K562 (cell line): ENCODE data around the gene NISCH. TPM values are rescaled to one million over a fixed set of nuclear protein-coding genes. Genes with fewer than 3 reads are reported as not detected.

ENCODE experiments used
- CREM ChIP-seq: IDR thresholded peaks from 2 replicates; pipeline ENCODE4 v1.6.1; 2014; ENCODE audit warnings: antibody characterized with exemption, low read depth
- EP300 ChIP-seq: IDR thresholded peaks from 2 replicates; pipeline ENCODE4 v1.6.1; 2012; ENCODE audit warnings: low read length, improper control_type of control experiment
- GTF2A2 ChIP-seq: IDR thresholded peaks from 2 replicates; pipeline ENCODE4 v1.6.1; 2016; ENCODE audit warnings: mild to moderate bottlenecking, missing genetic modification characterization, missing compliant biosample characterization
- KLF13 ChIP-seq: fragments of 450-650 bp; IDR thresholded peaks from 2 replicates; pipeline ENCODE4 v1.6.1; 2016; ENCODE audit warnings: missing genetic modification characterization, low read depth, mild to moderate bottlenecking, missing compliant biosample characterization, moderate library complexity, borderline replicate concordance
- MXI1 ChIP-seq: IDR thresholded peaks from 2 replicates; pipeline ENCODE4 v1.6.1; 2011; ENCODE audit warnings: low read depth, mild to moderate bottlenecking, improper control_type of control experiment, low read length
- MYC ChIP-seq, 2 experiments: fragments of 250-450 bp in 1 of 2; sonication (Bioruptor Pico) in 1 of 2; IDR thresholded peaks; 2 replicates each; pipeline versions ENCODE4 v1.5.1 to v1.6.1; 2012 to 2021; ENCODE audit warnings: low read depth in 2 of 2, borderline replicate concordance in 1 of 2, improper control_type of control experiment in 1 of 2, low read length in 1 of 2, mild to moderate bottlenecking in 1 of 2, moderate library complexity in 1 of 2
- NFIC ChIP-seq: fragments of 450-650 bp; IDR thresholded peaks from 2 replicates; pipeline ENCODE4 v1.6.1; 2017; ENCODE audit warnings: mild to moderate bottlenecking, inconsistent platforms
- OTX1 ChIP-seq: fragments of 450-650 bp; formaldehyde crosslinking; IDR thresholded peaks from 2 replicates; pipeline ENCODE4 v1.4.0; 2022; ENCODE audit warnings: mild to moderate bottlenecking
- PCBP1 ChIP-seq: fragments of 200-400 bp; formaldehyde crosslinking; IDR thresholded peaks from 2 replicates; pipeline ENCODE4 v1.6.1; 2018; ENCODE audit warnings: mild to moderate bottlenecking, low read depth, low read length; ENCODE audit not compliant: poor library complexity, severe bottlenecking
- PHF20 ChIP-seq: fragments of 450-650 bp; IDR thresholded peaks from 2 replicates; pipeline ENCODE4 v1.6.1; 2018; ENCODE audit not compliant: partially characterized antibody
- TSC22D4 ChIP-seq: fragments of 450-650 bp; IDR thresholded peaks from 2 replicates; pipeline ENCODE4 v1.6.1; 2016; ENCODE audit warnings: missing genetic modification characterization, missing biosample characterization, control low read depth
- ZNF217 ChIP-seq: sonication (generic); formaldehyde crosslinking; IDR thresholded peaks from 2 replicates; pipeline ENCODE4 v1.8.0; 2022; ENCODE audit warnings: mild to moderate bottlenecking, missing genetic modification reagents
- polyA plus RNA-seq, 8 experiments: library from polyadenylated mRNA; depleted of rRNA in 4 of 8; stranded (reverse) in 5 of 8; unstranded in 3 of 8; fragments of >200 nt; fragmentation: Nextera tagmentation in 2 of 8; fragmentation: Illumina TruSeq in 1 of 8; extraction: Ambion mirVana in 2 of 8; extraction: Trizol in 1 of 8; gene quantifications; 2 replicates each; pipeline versions ENCODE4 v1.2.1 to v1.2.3, GENCODE V29; 2011 to 2014; ENCODE audit warnings: inconsistent platforms in 1 of 8, missing spikeins in 1 of 8
- total RNA-seq, 7 experiments: library from RNA; depleted of rRNA in 6 of 7; stranded (reverse); fragments of >200 nt in 6 of 7; fragmentation: Illumina TruSeq in 2 of 7; extraction: Trizol in 2 of 7; gene quantifications; 2 replicates each; pipeline versions ENCODE4 v1.2.1 to v1.2.3, GENCODE V29; 2011 to 2021; ENCODE audit warnings: low replicate concordance in 1 of 7
- TF ChIP-seq, protein P1 (sequence below): sonication (generic); formaldehyde crosslinking; IDR thresholded peaks from 2 replicates; pipeline ENCODE4 v1.5.0; 2020; ENCODE audit warnings: missing genetic modification reagents
- TF ChIP-seq, protein P2 (sequence below): IDR thresholded peaks from 2 replicates; pipeline ENCODE4 v1.6.1; 2011; ENCODE audit warnings: borderline replicate concordance, low read depth, mild to moderate bottlenecking, moderate library complexity, low read length; ENCODE audit not compliant: insufficient read depth, poor library complexity, severe bottlenecking
- TF ChIP-seq, protein P3 (sequence below): fragments of 450-650 bp; IDR thresholded peaks from 2 replicates; pipeline ENCODE4 v1.6.1; 2017; ENCODE audit warnings: antibody characterized with exemption, mild to moderate bottlenecking
- TF ChIP-seq, protein P4 (sequence below), 2 experiments: fragments of 450-650 bp; conservative IDR thresholded peaks; 2 replicates each; pipeline ENCODE4 v1.6.1; 2017; ENCODE audit warnings: mild to moderate bottlenecking in 2 of 2, moderate library complexity in 2 of 2

NISCH gene
- total and polyA plus RNA-seq, 9 of the 15 experiments (the other 6 are each of a cell fraction or from before 2014, with no cell fraction given): 0.44 to 43.5 (median 23.4) TPM

DNA sequence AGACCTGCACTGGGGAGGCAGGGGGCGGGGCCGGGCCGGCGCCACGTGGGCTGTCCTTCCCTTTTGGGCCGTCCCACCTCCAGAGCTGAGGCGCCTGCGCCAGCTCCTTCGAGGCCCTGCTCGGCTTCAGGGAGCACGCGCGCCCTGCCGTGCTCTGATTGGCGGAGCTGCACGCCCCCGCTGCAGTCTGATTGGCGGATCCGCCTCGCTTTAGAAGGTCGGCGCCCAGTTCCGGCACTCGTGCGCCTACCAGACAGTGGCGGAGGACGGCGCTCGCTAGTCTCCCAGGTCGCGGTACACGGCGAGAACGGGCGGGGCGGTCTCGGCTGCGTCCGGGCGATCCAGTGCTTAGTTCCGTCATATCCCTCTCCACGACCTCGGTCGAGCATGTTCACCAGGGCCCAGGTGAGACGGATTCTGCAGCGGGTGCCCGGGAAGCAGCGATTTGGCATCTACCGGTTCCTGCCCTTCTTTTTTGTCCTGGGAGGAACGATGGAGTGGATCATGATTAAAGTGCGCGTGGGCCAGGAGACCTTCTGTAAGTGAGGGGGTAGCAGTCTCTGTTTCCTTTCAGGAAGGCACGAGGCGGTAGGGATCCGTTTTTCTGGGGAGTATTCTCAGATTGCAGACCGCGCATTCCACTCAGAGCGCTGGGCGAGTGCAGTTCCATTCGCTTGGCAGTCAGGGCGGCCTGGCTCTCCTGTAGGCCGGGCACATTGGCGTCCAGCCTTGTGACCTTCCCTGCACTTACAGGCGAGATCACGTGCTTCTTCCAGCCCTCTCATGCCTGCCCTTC, 81.2 kb downstream of the NISCH start, which contains the start of gene UQCC5 (continued):
- TF ChIP-seq MXI1 (peak; percentile 89), PHF20 (no peak), NFIC (peak; percentile 38; the same call in 1 of the 2 replicates), PCBP1 (no peak), ZNF217 (CRISPR knock-in tag) (no peak), OTX1 (0 out of 2 replicates have a peak, but pooled peaks have one; percentile 44), TSC22D4 (tag) (no peak), MYC (IDR thresholded peaks at IDR 0.05; ENCODE audit: low read depth, low read length) (peak; percentile 79), MYC (CRISPR knock-in tag; IDR thresholded peaks at IDR 0.05; ENCODE audit: borderline replicate concordance, low read depth) (peak; percentile 28; the same call in 1 of the 2 replicates), CREM (peak; percentile 67), EP300 (0 out of 2 replicates have a peak, but pooled peaks have one; percentile 10), KLF13 (tag) (peak; percentile 79; the same call in 1 of the 2 replicates), GTF2A2 (tag) (no peak)
- TF ChIP-seq, protein P1, sequence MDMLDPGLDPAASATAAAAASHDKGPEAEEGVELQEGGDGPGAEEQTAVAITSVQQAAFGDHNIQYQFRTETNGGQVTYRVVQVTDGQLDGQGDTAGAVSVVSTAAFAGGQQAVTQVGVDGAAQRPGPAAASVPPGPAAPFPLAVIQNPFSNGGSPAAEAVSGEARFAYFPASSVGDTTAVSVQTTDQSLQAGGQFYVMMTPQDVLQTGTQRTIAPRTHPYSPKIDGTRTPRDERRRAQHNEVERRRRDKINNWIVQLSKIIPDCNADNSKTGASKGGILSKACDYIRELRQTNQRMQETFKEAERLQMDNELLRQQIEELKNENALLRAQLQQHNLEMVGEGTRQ (CRISPR knock-in tag): peak; percentile 91
- TF ChIP-seq, protein P2, sequence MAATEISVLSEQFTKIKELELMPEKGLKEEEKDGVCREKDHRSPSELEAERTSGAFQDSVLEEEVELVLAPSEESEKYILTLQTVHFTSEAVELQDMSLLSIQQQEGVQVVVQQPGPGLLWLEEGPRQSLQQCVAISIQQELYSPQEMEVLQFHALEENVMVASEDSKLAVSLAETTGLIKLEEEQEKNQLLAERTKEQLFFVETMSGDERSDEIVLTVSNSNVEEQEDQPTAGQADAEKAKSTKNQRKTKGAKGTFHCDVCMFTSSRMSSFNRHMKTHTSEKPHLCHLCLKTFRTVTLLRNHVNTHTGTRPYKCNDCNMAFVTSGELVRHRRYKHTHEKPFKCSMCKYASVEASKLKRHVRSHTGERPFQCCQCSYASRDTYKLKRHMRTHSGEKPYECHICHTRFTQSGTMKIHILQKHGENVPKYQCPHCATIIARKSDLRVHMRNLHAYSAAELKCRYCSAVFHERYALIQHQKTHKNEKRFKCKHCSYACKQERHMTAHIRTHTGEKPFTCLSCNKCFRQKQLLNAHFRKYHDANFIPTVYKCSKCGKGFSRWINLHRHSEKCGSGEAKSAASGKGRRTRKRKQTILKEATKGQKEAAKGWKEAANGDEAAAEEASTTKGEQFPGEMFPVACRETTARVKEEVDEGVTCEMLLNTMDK: no peak
- TF ChIP-seq, protein P3, sequence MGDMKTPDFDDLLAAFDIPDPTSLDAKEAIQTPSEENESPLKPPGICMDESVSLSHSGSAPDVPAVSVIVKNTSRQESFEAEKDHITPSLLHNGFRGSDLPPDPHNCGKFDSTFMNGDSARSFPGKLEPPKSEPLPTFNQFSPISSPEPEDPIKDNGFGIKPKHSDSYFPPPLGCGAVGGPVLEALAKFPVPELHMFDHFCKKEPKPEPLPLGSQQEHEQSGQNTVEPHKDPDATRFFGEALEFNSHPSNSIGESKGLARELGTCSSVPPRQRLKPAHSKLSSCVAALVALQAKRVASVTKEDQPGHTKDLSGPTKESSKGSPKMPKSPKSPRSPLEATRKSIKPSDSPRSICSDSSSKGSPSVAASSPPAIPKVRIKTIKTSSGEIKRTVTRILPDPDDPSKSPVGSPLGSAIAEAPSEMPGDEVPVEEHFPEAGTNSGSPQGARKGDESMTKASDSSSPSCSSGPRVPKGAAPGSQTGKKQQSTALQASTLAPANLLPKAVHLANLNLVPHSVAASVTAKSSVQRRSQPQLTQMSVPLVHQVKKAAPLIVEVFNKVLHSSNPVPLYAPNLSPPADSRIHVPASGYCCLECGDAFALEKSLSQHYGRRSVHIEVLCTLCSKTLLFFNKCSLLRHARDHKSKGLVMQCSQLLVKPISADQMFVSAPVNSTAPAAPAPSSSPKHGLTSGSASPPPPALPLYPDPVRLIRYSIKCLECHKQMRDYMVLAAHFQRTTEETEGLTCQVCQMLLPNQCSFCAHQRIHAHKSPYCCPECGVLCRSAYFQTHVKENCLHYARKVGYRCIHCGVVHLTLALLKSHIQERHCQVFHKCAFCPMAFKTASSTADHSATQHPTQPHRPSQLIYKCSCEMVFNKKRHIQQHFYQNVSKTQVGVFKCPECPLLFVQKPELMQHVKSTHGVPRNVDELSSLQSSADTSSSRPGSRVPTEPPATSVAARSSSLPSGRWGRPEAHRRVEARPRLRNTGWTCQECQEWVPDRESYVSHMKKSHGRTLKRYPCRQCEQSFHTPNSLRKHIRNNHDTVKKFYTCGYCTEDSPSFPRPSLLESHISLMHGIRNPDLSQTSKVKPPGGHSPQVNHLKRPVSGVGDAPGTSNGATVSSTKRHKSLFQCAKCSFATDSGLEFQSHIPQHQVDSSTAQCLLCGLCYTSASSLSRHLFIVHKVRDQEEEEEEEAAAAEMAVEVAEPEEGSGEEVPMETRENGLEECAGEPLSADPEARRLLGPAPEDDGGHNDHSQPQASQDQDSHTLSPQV: no peak
- TF ChIP-seq, protein P4, sequence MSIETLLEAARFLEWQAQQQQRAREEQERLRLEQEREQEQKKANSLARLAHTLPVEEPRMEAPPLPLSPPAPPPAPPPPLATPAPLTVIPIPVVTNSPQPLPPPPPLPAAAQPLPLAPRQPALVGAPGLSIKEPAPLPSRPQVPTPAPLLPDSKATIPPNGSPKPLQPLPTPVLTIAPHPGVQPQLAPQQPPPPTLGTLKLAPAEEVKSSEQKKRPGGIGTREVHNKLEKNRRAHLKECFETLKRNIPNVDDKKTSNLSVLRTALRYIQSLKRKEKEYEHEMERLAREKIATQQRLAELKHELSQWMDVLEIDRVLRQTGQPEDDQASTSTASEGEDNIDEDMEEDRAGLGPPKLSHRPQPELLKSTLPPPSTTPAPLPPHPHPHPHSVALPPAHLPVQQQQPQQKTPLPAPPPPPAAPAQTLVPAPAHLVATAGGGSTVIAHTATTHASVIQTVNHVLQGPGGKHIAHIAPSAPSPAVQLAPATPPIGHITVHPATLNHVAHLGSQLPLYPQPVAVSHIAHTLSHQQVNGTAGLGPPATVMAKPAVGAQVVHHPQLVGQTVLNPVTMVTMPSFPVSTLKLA (conservative IDR thresholded peaks at IDR 0.05): peak; percentile 94 to 95
